Measurements from ENCODE around the gene GGCT.

GRCh38 chr7:30474893-30475292, 29.7 kb downstream of the GGCT start:
- TF ChIP-seq TAF1 (IDR thresholded peaks at IDR 0.05; ENCODE audit: borderline replicate concordance, insufficient read depth, low read length) = no peak
- TF ChIP-seq REST (IDR thresholded peaks at IDR 0.05; ENCODE audit: insufficient read depth in 1 of 2, low read depth in 2 of 2, low read length in 2 of 2) = no peak
- no peak for TF ChIP-seq POLR2AphosphoS5 (IDR thresholded peaks at IDR 0.05; ENCODE audit: low read depth, low read length)
- no peak for TF ChIP-seq FOXP2 (optimal IDR thresholded peaks at IDR 0.05; ENCODE audit: borderline replicate concordance, extremely low read depth, extremely low read length, insufficient read depth)
